NCI-H1048 (cell line): Measurements from ENCODE around the gene HDC.

ENCODE experiments used
- DNase-seq: peaks from one replicate; lab custom pipeline; 2025; lab: John Stamatoyannopoulos, UW

The HDC gene

DNA sequence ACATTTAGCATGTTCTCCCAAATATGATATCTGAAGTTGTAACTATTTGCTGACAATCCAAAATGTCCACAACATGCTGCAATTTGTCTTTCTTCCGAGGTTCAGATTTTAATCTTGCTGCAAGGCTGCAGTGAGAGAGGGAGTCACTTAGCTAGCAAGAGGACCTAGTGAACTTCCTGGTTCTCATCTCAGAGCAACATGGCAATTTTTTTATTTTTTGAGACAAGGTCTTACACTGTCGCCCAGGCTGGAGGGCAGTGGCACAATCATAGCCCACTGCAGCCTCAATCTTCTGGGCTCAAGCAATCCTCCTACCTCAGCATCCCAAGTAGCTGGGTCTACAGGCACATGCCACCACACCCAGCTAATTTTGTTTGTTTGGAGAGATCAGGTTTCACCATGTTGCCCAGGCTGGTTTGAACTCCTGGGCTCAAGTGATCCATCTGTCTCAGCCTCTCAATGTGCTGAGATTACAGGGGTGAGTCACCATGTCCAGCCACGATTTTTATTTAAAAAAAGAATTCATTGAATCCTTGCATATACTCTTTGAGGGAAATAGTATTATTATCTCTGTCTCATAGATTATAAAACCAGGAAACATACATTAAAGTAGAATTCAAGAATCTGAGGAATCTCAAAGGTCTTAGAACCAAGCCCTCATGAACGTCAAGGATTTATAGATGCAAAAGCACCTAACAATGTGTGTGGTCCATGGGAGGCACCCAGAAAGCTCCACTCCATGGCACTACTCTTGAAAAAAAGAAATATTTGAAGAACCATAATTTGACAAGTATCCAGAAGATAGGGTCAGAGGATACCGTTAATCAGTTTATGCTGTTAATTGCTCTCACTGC lies 9.1 kb downstream of the HDC start:
- no peak for DNase-seq

DNA sequence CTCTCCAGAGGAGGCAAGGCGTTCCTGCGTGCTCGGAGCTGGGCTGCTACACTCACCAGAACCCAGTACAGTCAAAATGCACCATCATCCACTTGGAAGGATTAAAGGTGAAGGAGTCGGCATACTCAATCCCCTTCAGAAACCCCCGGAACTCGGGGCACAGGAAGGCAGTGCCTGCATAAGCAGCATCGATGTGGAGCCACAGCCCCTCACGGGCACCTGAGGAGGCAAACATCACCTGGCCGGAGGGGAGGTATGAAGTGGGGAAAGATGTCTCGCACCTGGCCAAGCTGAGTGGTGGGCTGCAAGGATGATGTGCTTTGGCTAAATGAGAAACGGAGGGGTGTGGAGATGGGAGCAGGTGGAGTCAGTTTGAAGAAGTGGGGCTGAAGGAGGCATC lies 13.0 kb downstream of the HDC start:
- DNase-seq, result no peak

DNA sequence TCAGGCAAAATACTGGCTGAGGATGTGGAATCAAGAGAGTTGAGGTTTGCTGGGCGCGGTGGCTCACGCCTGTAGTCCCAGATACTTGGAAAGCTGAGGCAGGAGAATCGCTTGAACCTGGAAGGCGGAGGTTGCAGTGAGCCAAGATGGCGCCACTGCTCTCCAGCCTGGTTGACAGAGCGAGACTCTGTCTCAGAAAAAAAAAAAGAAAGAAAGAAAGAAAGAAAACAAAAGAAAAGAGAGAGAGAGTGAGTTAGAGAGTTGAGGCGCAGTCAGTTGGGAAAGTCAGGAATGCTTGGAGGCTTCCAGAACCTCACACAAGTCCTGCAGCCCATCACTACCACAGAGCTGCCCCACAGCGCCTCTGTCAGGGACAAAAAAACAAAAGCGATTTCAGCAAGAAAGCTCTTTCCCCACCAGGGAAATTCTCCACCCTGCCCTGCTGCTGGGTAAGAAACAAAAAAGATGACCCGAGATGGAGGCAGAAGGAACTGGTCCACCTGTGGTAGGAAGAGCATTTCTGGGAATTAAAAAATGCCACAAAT lies 13.8 kb downstream of the HDC start:
- no peak for DNase-seq

DNA sequence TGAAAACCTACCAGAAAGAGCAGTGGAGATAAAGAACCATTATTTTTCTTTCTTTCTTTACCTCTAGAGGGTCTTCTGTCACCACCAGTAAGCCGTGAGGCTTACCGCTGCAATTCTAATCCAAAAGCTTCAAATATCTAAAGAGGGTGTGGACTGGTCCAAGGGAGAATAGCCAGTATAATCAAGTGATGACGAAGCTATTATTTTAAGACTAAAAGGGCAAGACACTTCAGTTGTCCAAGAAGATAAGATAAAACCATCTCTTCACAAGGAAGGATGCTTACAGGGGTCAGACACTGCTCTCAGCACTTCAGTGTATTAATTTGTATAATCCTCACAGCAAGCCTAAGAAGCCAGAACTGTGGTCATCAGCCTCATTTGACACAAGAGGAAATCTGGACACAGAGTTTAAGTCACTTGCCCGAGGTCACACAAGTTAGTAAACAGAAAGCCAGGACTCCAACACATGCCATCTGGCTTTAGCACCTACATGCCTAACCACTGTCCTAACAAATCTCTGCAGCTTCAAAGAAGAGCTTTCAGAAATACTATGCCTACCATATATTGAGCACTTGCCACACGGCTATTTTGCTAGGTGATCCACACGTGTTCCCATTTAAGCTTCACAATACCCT lies 14.6 kb downstream of the HDC start:
- DNase-seq, result no peak

DNA sequence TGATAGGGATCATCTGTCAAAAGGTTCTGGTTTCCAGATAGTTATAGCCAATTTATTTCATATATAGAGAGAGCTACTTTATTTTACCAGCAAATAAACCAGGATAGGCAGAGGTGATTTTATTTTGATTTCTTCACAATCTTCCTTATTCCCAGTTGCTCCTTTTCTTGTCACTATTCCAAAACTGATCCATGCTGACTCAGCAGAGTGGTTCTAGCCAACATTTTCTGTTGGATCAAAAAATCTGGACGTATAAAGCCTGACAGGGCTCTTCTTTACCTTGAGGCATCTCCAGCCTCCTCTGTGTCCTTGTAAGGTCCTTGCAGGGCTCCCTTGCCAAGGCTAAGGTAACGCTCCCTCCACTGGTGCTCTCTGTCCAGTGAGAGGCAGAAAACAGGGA lies 15.8 kb downstream of the HDC start:
- no peak for DNase-seq

DNA sequence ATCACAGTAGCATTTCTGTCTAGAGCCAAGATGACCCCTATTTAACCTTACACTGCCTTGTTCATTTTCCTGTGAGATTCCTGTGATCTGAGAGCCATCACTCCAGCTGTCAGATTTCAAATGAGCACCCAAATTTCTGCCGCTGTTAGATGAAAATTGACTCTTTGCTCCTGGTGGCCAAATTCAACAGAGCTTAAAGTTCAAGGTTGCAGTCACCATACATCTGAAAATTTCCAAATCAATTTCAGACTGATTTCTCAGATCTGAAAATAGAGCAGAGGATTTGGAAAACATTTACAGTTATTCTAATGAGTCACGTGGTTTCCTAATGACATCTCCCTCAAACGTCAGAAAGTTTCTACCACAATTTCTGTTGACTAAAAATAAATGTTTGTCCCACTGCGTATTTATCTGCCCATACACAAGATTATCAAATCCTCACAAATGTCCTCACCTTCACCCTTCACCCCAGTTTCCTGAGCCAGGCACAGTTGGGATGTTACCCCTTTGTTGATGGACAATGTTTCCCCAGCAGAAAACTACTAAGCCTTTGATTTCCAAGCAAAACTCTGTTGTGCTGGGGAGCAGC lies 16.4 kb downstream of the HDC start:
- no peak for DNase-seq

DNA sequence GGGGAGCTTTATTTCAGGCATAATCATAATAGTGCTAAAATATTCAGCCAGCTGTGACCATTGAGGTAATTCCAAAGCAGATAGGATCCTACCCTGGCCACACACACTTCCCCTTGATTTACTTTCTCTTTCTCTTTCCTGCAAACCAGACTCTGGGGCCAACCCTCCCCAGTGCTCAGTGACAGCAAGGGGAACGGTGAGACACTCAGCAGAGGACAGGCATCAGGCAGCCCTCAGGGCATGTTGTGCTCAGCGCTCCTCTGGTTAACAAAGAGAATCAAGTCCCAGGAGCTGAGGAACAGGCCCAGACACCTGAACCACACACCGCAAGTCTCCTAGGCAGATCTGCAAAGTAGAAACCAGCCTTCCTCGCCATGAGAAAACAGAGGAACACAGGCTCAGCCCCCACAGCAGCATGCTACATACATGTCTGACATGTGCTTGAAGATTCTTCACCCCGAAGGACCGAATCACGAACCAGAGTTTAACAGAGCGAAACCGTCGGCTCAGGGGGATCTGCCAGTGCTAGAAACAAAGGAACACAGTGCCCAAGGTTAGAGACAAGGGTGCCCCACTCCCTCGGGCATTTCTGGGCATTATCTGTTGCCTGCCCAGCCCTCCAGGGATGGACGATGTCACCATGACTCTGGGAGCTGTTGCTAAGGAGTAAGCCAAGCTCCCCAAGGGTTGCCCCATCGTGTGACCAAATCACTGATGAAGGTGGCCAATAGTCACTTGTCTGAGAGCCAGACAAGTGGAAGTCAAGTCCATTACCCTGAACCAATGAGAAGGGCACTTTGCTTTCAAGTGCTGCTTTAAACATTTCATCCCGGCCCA lies 17.5 kb downstream of the HDC start:
- DNase-seq, result no peak

DNA sequence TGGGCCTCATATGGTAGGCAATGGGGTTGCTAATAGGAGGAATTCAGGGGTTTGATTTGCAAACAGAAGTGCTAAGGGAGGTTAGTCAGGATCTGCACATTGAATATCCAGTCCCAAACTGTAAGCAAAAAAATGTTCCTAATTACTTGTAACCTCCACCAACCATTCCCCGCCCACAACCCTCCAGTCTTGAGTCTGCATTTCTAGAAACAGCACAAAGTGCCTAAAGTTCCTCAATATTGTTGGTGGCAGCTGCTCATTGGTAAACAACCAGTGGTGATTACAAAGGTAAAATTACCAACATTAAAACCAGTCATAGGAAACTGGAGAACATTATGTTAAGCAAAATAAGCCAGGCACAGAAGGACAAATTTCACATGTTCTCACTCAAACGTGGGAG lies 18.9 kb downstream of the HDC start:
- no peak for DNase-seq

DNA sequence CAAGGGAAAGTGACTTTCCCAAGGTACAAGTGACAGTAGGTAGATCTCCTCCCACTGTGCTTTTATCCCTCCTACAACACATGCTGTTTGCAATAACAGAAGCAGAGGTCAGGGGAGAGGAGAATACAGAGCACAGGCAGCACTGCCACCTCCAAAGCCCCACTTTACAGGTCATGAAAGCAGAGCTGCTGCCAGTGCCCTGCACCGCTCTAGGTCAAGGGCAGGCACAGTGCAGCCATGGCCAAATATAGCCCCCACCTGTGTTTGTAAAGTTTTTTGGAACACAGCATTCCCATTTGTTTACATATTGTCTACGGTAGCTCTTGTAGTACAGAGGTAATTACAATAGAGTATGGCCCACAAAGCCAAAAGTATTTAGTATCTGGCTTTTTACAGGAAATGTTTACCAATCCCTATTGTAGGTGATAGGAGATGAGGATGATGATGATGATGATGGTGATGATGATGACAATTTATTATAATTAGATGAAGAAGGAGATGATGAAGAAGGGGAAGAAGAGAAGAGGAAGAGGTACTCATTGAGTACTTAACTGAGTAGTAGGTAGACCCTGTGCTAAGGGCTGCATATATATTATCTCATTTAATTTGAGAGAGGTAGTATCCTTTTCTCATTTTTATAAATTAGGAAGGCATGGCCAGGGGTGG lies 20.4 kb downstream of the HDC start:
- DNase-seq, result no peak

DNA sequence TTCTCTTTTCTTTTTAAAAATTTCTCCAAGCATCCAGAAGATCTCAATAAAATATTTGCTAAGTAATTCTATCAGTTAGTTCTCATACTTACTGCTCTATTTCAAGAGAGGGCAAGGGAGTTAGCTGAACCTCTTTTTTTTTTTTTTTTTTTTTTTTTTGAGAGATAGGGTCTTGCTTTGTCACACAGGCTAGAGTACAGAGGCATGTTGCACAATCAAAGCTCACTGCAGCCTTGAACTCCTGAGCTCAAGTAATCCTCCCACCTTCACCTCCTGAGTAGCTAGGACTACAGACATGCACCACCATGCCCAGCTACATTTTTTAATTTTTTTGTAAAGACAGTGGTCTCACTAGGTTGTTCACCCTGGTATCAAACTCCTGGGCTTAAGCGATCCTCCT lies 21.4 kb downstream of the HDC start:
- DNase-seq, result no peak

DNA sequence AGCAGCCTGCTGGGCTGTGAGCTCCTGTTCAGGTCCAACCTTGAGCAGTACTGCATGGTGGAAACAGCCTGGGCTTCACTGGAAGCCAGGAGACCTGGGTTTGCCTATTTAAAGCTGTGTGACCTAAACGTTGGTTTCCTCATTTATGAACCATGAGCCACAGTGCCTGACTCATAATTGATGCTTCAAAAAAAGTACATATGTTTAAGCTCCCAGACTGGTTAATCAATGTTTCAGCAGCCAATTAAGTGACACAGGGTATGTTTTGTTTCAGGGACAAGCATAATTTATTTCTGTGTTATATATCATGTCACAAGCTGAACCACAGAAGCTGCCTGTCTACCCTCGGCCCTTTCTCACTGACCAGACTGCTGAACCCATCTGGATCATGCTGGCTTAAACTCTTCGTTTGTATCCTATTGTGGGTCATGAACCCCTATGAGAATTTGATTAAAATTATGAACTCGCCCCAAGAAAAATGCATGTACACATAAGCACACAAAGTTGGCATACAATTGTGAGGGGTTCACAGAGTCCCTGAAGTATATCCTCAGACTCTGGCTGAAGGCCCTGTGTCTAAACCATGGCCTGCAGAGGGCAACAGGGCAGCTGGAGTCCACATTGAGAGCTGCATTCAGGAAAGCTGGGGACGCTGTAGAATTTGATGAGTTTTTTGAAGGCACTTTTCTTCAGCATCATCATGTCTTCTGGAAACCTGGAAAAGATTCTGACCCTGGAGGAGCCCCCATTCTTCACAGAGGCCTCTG lies 23.7 kb downstream of the HDC start:
- no peak for DNase-seq

DNA sequence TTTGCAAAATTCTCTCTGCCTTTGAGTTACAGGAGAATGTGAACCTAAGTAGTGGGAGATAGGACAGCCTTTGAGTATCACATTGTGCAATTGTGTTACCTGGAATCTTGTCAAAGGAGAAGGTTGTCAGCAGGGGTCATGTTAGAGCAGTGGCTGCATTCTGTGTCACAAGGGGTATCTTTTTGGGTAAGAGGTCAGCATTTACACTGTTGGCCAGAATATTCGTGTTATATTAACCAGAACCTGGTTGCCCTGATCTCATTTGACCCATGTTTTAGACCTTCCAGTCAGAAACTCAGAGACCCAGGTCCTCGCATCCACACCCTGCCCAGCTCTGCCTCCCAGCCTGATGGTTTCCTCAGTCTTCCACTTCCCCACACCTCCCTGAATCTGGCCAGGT lies 27.3 kb downstream of the HDC start:
- no peak for DNase-seq

DNA sequence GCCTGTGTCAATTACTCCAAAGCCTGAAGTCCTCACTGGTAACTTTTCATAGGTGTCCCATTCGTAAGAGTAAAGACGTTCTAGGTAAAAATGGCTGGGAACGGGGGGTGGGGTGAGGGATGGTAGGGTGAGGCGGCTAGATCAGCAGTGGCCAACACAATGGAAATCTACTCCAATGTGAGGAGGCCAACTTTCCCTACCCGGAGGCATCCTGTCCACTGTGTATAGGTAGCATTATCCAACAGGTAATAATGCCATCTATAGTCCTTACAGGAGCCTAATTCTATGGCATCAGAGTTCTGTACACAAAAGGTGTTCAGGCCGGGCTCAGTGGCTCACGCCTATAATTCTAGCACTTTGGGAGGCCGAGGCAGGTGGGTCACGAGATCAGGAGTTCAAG lies 29.1 kb downstream of the HDC start:
- no peak for DNase-seq

DNA sequence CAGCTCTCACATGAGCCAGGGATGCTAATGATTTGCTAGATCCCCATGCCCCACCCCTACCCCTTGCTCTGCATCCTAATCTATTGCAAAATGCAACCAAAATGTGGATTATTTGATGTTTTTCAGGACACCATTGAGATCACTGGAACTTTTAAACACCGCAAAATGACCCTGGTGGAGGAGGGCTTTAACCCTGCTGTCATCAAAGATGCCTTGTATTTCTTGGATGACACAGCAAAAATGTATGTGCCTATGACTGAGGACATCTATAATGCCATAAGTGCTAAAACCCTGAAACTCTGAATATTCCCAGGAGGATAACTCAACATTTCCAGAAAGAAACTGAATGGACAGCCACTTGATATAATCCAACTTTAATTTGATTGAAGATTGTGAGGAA lies 29.7 kb downstream of the HDC start:
- no peak for DNase-seq

DNA sequence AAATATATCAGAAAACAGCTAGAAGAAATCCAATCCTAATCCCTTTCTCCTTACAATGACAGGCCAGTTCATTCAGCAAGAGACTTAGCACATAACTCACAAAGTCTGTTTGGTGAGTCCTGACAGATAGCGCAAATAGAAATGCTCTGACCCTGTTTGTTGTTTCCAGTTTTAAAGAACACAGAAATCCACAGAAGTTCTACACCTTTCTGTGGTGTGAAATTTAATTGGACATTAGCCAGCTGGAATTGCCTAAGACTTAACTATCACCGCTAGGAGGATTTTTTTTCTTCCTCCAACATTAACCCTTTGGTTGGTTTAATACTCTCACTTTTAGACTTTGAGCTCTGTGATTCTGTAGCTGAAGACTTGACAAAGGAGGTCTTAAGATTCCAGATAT lies 30.8 kb downstream of the HDC start:
- no peak for DNase-seq

DNA sequence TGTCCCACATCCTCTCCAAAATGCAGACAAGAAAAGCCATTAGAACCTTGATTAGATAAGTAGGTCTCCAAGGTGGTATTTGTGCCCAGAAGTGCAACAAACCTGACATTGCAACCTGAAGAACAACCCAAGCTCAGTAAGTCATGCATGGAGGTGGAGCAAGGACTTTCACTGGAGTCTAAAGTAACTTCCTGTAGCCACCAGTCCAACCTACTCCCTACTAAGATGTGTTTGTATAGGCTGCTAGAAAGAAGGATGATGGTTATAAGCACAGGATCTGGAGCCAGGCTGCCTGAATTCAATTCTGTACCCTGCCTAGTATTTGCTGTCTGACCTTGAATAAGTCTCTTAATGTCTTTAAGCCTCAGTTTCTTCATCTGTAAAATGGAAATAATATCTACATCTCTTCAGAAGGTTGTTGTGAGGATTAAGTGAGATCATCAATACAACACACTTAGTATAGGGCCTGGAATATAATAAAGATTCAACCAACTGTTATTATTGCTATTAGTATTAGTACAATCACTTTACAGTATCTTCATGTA lies 32.3 kb downstream of the HDC start:
- no peak for DNase-seq

DNA sequence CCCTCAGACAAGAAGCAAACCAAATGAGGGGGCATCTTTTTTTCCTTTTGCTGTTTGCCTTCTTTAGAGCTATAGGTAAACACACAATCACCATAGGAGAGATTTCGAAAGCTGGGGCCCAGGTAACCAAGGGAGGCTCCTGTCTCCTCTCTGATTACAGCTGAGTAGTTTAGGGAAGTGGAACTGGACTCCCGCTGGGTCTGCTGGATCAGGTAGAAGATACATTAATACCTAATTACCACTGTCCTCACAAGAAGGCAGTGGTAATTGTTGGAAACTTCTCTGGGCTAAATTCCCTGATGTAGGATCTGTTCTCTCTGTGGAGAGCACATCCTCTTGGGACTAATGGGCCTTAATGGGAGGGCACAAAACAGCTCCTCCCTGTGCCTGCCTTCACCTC lies 32.7 kb downstream of the HDC start:
- no peak for DNase-seq

DNA sequence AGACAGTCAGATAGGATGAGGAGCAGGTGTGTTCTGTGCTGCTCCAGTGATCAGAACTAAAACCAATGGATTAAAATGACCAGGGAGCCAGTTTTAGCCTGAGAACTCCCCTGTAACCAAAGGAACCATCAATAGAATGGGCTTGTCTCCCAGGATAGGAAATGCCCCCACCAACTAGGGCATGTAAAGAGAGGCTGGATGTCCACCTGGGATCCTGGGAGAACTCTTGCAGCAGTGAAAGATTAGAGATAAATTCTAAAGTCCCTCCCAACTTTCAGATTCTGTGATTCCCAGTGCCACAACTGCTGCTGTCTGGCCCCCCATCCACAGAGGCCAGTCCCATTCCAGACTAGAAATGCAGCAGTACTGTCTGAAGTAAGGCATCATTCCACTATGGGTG lies 33.8 kb downstream of the HDC start:
- no peak for DNase-seq

DNA sequence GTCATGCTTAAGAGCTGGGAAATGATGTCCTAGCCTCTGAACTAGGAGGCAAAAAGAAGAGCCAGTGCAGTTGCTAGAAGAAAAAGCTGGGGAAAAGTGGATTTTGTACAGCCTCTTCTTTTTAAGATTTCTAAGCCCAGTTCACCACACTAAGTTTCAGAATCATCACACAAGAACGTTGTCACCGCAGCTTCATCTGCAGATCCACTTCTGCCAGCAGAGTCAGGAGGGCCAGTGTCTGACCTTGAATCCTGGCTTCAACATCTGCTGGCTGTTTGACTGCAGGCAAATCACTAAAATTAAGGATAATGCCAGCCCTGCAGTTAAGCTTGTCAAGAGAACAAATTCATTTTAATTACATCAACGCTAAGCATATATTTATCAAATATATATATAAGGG lies 36.2 kb downstream of the HDC start:
- no peak for DNase-seq

DNA sequence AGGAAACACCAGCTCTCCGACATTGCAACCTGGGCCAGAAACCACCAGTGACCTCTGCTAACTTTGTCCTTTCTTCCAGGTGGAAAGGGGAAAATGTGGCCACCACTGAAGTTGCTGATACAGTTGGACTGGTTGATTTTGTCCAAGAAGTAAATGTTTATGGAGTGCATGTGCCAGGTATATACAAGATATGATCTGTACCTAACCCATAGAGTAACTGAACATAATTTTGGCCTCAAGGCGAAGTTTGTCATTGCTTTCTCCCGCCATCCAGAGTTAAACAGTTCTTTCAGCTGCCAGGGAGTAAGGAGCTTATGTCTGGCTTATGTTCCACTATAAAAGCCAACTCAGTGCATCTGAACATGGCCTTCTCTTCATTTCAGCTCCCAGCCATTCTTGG lies 36.7 kb downstream of the HDC start:
- DNase-seq, result no peak

DNA sequence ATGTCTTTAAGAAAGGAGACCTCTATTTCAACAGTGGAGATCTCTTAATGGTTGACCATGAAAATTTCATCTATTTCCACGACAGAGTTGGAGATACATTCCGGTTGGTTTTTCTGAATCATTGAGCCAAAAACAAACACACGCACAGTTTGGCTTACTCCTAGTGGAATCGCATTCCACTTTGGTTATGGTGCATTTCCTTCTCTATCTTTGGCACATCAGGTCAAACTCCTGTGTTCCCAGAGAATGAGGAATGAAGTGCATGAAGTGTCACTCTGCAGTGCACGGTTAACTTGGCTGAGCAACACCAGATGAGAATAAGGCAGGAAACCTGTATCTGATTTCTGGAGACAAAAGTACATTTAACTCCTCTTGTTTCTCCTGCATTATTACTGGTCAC lies 38.5 kb downstream of the HDC start:
- DNase-seq, result no peak
